Mucosa of descending colon (tissue), 3 donors: ENCODE measurements around the gene KLHDC7A. TPM values are rescaled to one million over a fixed set of nuclear protein-coding genes. Genes with fewer than 3 reads are reported as not detected.

Source experiments
- ATAC-seq: fragments of 200-7000 bp; cut with Tn5 transposase; one replicate; pipeline ENCODE4 v1.9.1; 2020; ENCODE audit warnings: mild to moderate bottlenecking, moderate library complexity
- DNase-seq, 3 donors: peaks; one replicate each; pipeline ENCODE4 v3.0.0-alpha.2; 2020
- H3K36me3 ChIP-seq: fragments of 200-600 bp; one replicate; pipeline ENCODE4 v1.8.0; 2021; ENCODE audit warnings: low read depth, mild to moderate bottlenecking
- H3K4me1 ChIP-seq: fragments of 200-600 bp; one replicate; pipeline ENCODE4 v1.8.0; 2021; ENCODE audit warnings: low read depth, mild to moderate bottlenecking
- H3K4me3 ChIP-seq: fragments of 200-600 bp; one replicate; pipeline ENCODE4 v1.8.0; 2021; ENCODE audit warnings: mild to moderate bottlenecking
- H3K9me3 ChIP-seq: fragments of 200-600 bp; one replicate; pipeline ENCODE4 v1.8.0; 2021; ENCODE audit warnings: mild to moderate bottlenecking
- CTCF ChIP-seq: fragments of 200-600 bp; IDR thresholded peaks from one replicate; pipeline ENCODE4 v1.8.0; 2022; ENCODE audit warnings: antibody characterized with exemption, mild to moderate bottlenecking
- intact Hi-C, 2 donors: fragments of 100-400 bp; cut with DNase I in 1 of 2; cut with micrococcal nuclease in 1 of 2; formaldehyde crosslinking; loops; one replicate each; pipeline versions ENCODE4 v1.11.0 to v1.11.1; 2022; cut with DNase I, micrococcal nuclease
- total RNA-seq, 3 donors: library from RNA; stranded (reverse); fragmentation: NEBNext Ultra II Directional in 2 of 3; extraction: Animal tissue kit (Norgen Biotek cat#: 25700) in 2 of 3; gene quantifications; one replicate each; pipeline versions ENCODE4 v1.2.1 to v1.2.4, GENCODE V29; 2021 to 2023
- donor health status: DM: no; HTN: no; CAD: no; lungs with moderate emphysema.
- donor health status: DM: no; HTN: no; CAD: no.
- donor health status: DM: no; HTN: yes; CAD: no.

Gene KLHDC7A
- total RNA-seq, 3 donors from 2014 or later: 0.13 to 3.5 (median 2.3) TPM

- Histone ChIP-seq H3K36me3 (no peaks in the 10 kb centered on the region), H3K9me3 (no peaks in the 10 kb centered on the region), H3K4me3 (no peak overlapping the region), H3K4me1 (no peaks in the 10 kb centered on the region)
- DNase-seq: no peak
- intact Hi-C loops: no loop called here
- TF ChIP-seq CTCF: no peak
- ATAC-seq: no peak
Observed at GRCh38 chr1:18527921-18528320, 47.2 kb downstream of the KLHDC7A start.

- intact Hi-C loops: no loop called here
- ATAC-seq (no peak), DNase-seq (no peak)
- Histone ChIP-seq H3K4me3 (no peak overlapping the region), H3K4me1 (peaks cover under 1% of the 10 kb centered on the region), H3K9me3 (no peaks in the 10 kb centered on the region), H3K36me3 (no peaks in the 10 kb centered on the region)
- no peak for TF ChIP-seq CTCF
Observed at GRCh38 chr1:18528616-18529015, 47.9 kb downstream of the KLHDC7A start.

GRCh38 chr1:18529714-18530113 lies 49.0 kb downstream of the KLHDC7A start:
- intact Hi-C loops: no loop called here
- ATAC-seq (no peak), DNase-seq (no peak)
- H3K36me3 ChIP-seq: no peaks in the 10 kb centered on the region
- no peak for TF ChIP-seq CTCF
- no peak overlapping the region for H3K4me3 ChIP-seq
- no peaks in the 10 kb centered on the region for H3K9me3 ChIP-seq
- peaks cover 10% of the 10 kb centered on the region for H3K4me1 ChIP-seq

- Histone ChIP-seq H3K4me3 (no peak overlapping the region), H3K4me1 (peaks cover 18% of the 10 kb centered on the region), H3K9me3 (no peaks in the 10 kb centered on the region), H3K36me3 (no peaks in the 10 kb centered on the region)
- TF ChIP-seq CTCF: no peak
- ATAC-seq (peak; percentile 72), DNase-seq (peak in 2 of 3 donors; percentile 61 to 67)
- intact Hi-C loops: no loop called here
Observed at GRCh38 chr1:18530587-18531502, 50.1 kb downstream of the KLHDC7A start.

- intact Hi-C loops: no loop called here
- no peaks in the 10 kb centered on the region for H3K36me3 ChIP-seq
- H3K4me1 ChIP-seq: peaks cover 19% of the 10 kb centered on the region
- DNase-seq (no peak), ATAC-seq (no peak)
- TF ChIP-seq CTCF: no peak
- H3K4me3 ChIP-seq: no peak overlapping the region
- H3K9me3 ChIP-seq: no peaks in the 10 kb centered on the region
Observed at GRCh38 chr1:18531503-18531845, 50.7 kb downstream of the KLHDC7A start.
